Omental fat pad (tissue), 4 donors: ENCODE results near the gene KCNJ9. TPM values are rescaled to one million over a fixed set of nuclear protein-coding genes. Genes with fewer than 3 reads are reported as not detected.
"Not testable (repeated sequence)": the region's sequence is repeated elsewhere in the genome, so short reads cannot be mapped to it uniquely, and the experiment has no call there.

ENCODE experiments used
- ATAC-seq: fragments of 150-250 bp; one replicate; pipeline ENCODE4 v1.9.1; 2016; ENCODE audit warnings: mild to moderate bottlenecking, moderate library complexity; ENCODE audit not compliant: low FRiP score
- DNase-seq: peaks from one replicate; pipeline ENCODE4 v3.0.0-alpha.2; 2019; ENCODE audit warnings: low spot score
- total RNA-seq, 4 donors: library from RNA; depleted of rRNA; stranded (reverse); fragments of >200 nt; gene quantifications; one replicate each; pipeline ENCODE4 v1.1.0, GENCODE V29; 2016
- TF ChIP-seq, protein P1 (sequence below), 3 donors: fragments of 450-650 bp; IDR thresholded peaks; one replicate each; pipeline ENCODE4 v1.5.1; 2016 to 2017; ENCODE audit warnings: antibody characterized with exemption in 3 of 3, mild to moderate bottlenecking in 3 of 3, moderate library complexity in 2 of 3

The KCNJ9 gene
- total RNA-seq, 4 donors from 2014 or later: not detected

GRCh38 chr1:160047111-160047991, 34.0 kb upstream of the KCNJ9 start:
- TF ChIP-seq, protein P1, sequence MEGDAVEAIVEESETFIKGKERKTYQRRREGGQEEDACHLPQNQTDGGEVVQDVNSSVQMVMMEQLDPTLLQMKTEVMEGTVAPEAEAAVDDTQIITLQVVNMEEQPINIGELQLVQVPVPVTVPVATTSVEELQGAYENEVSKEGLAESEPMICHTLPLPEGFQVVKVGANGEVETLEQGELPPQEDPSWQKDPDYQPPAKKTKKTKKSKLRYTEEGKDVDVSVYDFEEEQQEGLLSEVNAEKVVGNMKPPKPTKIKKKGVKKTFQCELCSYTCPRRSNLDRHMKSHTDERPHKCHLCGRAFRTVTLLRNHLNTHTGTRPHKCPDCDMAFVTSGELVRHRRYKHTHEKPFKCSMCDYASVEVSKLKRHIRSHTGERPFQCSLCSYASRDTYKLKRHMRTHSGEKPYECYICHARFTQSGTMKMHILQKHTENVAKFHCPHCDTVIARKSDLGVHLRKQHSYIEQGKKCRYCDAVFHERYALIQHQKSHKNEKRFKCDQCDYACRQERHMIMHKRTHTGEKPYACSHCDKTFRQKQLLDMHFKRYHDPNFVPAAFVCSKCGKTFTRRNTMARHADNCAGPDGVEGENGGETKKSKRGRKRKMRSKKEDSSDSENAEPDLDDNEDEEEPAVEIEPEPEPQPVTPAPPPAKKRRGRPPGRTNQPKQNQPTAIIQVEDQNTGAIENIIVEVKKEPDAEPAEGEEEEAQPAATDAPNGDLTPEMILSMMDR (IDR thresholded peaks at IDR 0.05): no peak
- no peak for ATAC-seq
- DNase-seq: no peak

DNA sequence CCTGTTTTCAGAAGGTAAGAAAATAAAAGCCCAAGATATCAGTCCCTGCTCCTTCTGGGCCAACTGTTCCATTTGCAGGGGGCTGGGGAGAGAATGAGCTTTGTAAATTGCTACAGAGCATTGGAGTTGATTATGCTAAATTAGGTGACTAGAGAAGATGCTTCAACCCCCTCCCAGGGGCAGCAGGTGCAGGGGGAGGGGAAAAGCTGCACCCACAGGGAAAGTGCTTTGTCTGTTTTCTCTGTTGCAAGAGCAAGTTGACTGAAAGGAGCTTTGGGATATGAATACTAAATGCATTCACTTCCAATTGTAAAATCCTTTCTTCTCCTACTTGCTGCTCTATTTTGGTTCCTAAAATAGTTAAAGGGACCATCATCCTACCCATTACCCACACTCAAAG, 33.0 kb upstream of the KCNJ9 start:
- no peak for ATAC-seq
- TF ChIP-seq, protein P1 (IDR thresholded peaks at IDR 0.05): no peak
- no peak for DNase-seq

- TF ChIP-seq, protein P1 (IDR thresholded peaks at IDR 0.05): no peak
- ATAC-seq (no peak), DNase-seq (no peak)
These were observed 32.2 kb upstream of the KCNJ9 start for GRCh38 chr1:160049101-160049500.

GRCh38 chr1:160050182-160050581, 31.2 kb upstream of the KCNJ9 start:
- not testable (repeated sequence) for DNase-seq, ATAC-seq

GRCh38 chr1:160050619-160051018, 30.7 kb upstream of the KCNJ9 start:
- ATAC-seq: no peak
- TF ChIP-seq, protein P1 (IDR thresholded peaks at IDR 0.05): no peak
- no peak for DNase-seq

GRCh38 chr1:160052936-160053335, 28.4 kb upstream of the KCNJ9 start:
- TF ChIP-seq, protein P1 (IDR thresholded peaks at IDR 0.05): no peak
- ATAC-seq (no peak), DNase-seq (no peak)

GRCh38 chr1:160053548-160054365, 27.6 kb upstream of the KCNJ9 start:
- TF ChIP-seq, protein P1 (IDR thresholded peaks at IDR 0.05): no peak
- ATAC-seq (no peak), DNase-seq (no peak)
